ENCODE data around the gene TM9SF4. TPM values are rescaled to one million over a fixed set of nuclear protein-coding genes. Genes with fewer than 3 reads are reported as not detected.

TM9SF4 gene
- total RNA-seq, 2 experiments from 2014 or later: 22.4 to 24.5 TPM

DNA sequence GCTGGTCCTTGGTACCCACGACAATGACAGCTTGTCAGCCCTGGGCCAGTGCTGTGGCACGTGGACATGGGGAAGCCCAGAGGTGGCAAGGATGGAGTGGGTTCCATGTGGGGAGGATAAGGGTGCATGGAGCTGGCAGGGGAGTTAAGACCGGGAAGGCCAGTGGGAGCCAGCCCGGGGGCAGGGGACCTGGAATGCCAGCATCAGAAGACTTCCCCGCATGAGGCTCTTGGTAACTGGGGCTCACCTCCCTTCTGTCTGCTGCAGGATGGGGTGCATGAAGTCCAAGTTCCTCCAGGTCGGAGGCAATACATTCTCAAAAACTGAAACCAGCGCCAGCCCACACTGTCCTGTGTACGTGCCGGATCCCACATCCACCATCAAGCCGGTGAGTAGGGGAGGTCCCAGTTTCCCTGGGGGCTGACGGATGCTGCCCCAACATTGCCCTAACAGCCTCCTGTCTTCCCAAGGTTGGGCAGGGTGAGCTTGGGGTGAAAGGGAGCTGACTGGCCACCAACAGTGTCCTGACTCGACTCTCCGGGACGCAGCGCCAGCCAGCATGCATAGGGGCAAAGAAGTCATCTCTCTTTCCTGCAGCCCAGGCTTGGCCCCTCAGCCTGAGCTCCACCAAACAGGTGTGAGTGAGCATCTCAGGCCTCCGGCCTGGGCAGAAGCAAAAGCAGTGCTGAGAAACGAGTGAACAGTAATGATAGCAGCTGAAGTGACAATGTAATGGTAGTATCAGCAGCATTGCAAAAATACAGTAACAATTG, 37.9 kb upstream of the TM9SF4 start:
- H3K27me3 Mint-ChIP-seq: peaks cover 10% of the 10 kb centered on the region
- POLR2A ChIA-PET: no interaction called here
- H3K9me3 Mint-ChIP-seq: no peaks in the 10 kb centered on the region
- no peak overlapping the region for H3K4me3 Mint-ChIP-seq
- H3K36me3 Mint-ChIP-seq (ENCODE audit: low read depth): no peaks in the 10 kb centered on the region
- intact Hi-C loops (cut with DNase I, micrococcal nuclease): no loop called here
- Histone ChIP-seq H3K4me1 (ENCODE audit: insufficient read depth, low read length) (peaks cover 4% of the 10 kb centered on the region), H3K36me3 (ENCODE audit: insufficient read depth, low read length) (no peaks in the 10 kb centered on the region), H3K27ac (ENCODE audit: low read depth in 1 of 2, low read length in 2 of 2) (no peak overlapping the region), H3K27me3 (ENCODE audit: control insufficient read depth in 1 of 2, insufficient read depth in 2 of 2, low read length in 2 of 2) (no peaks in the 10 kb centered on the region), H3K9me3 (ENCODE audit: control insufficient read depth in 1 of 2, insufficient read depth in 1 of 2, low read length in 2 of 2) (no peaks in the 10 kb centered on the region), H3K4me3 (ENCODE audit: low read length) (no peak overlapping the region)
- CTCF ChIA-PET: interaction anchor here (1.3 kb wide), 1 partner anchor 10 kb away, joined by 5 read pairs; no protein-coding TSS in a partner anchor
- no peaks in the 10 kb centered on the region for H3K4me1 Mint-ChIP-seq (ENCODE audit: low read depth)
- no peak for TF ChIP-seq CTCF (IDR thresholded peaks at IDR 0.05)
- ATAC-seq (ENCODE audit: poor library complexity) (no peak), DNase-seq (no peak)
- no peak overlapping the region for H3K27ac Mint-ChIP-seq

- Mint-ChIP-seq H3K4me1 (ENCODE audit: low read depth) (no peaks in the 10 kb centered on the region), H3K36me3 (ENCODE audit: low read depth) (no peaks in the 10 kb centered on the region), H3K4me3 (no peak overlapping the region), H3K27ac (no peak overlapping the region), H3K27me3 (peaks cover 7% of the 10 kb centered on the region), H3K9me3 (no peaks in the 10 kb centered on the region)
- intact Hi-C loops (cut with DNase I, micrococcal nuclease): no loop called here
- DNase-seq (no peak), ATAC-seq (ENCODE audit: poor library complexity) (no peak)
- CTCF ChIA-PET: interaction anchor here (1.3 kb wide), 1 partner anchor 10 kb away, joined by 5 read pairs; no protein-coding TSS in a partner anchor
- Histone ChIP-seq H3K36me3 (ENCODE audit: insufficient read depth, low read length) (no peaks in the 10 kb centered on the region), H3K27ac (ENCODE audit: low read depth in 1 of 2, low read length in 2 of 2) (no peak overlapping the region), H3K9me3 (ENCODE audit: control insufficient read depth in 1 of 2, insufficient read depth in 1 of 2, low read length in 2 of 2) (no peaks in the 10 kb centered on the region), H3K27me3 (ENCODE audit: control insufficient read depth in 1 of 2, insufficient read depth in 2 of 2, low read length in 2 of 2) (no peaks in the 10 kb centered on the region), H3K4me3 (ENCODE audit: low read length) (no peak overlapping the region), H3K4me1 (ENCODE audit: insufficient read depth, low read length) (peaks cover 4% of the 10 kb centered on the region)
- POLR2A ChIA-PET: no interaction called here
- TF ChIP-seq CTCF (IDR thresholded peaks at IDR 0.05): no peak
Observed at GRCh38 chr20:32072168-32072750, 37.3 kb upstream of the TM9SF4 start.

GRCh38 chr20:32075534-32075933, 34.0 kb upstream of the TM9SF4 start:
- CTCF ChIA-PET: no interaction called here
- Histone ChIP-seq H3K4me3 (ENCODE audit: low read length) (no peak overlapping the region), H3K9me3 (ENCODE audit: control insufficient read depth in 1 of 2, insufficient read depth in 1 of 2, low read length in 2 of 2) (no peaks in the 10 kb centered on the region), H3K4me1 (ENCODE audit: insufficient read depth, low read length) (peaks cover 4% of the 10 kb centered on the region), H3K27me3 (ENCODE audit: control insufficient read depth in 1 of 2, insufficient read depth in 2 of 2, low read length in 2 of 2) (no peaks in the 10 kb centered on the region), H3K36me3 (ENCODE audit: insufficient read depth, low read length) (no peaks in the 10 kb centered on the region), H3K27ac (ENCODE audit: low read depth in 1 of 2, low read length in 2 of 2) (no peak overlapping the region)
- intact Hi-C loops (cut with DNase I, micrococcal nuclease): no loop called here
- H3K4me3 Mint-ChIP-seq: no peak overlapping the region
- no peaks in the 10 kb centered on the region for H3K9me3 Mint-ChIP-seq
- DNase-seq (no peak), ATAC-seq (ENCODE audit: poor library complexity) (no peak)
- POLR2A ChIA-PET: no interaction called here
- no peaks in the 10 kb centered on the region for H3K36me3 Mint-ChIP-seq (ENCODE audit: low read depth)
- H3K4me1 Mint-ChIP-seq (ENCODE audit: low read depth): no peaks in the 10 kb centered on the region
- TF ChIP-seq CTCF (IDR thresholded peaks at IDR 0.05): no peak
- H3K27ac Mint-ChIP-seq: no peak overlapping the region
- H3K27me3 Mint-ChIP-seq: peaks cover 14% of the 10 kb centered on the region

Measured in CD4-positive, alpha-beta T cell (primary cell).